Trophoblast cell (in vitro differentiated cells and primary cell): ENCODE results near the gene FAM186B.

Experiments used
- DNase-seq, 2 donors: peaks; one replicate each; pipeline ENCODE4 v3.0.0-alpha.2; 2016
- H2AFZ ChIP-seq: 2 replicates; pipeline ENCODE4 v1.6.1; 2013; ENCODE audit warnings: low read length, moderate library complexity, mild to moderate bottlenecking; ENCODE audit not compliant: insufficient read depth, poor library complexity
- H2AK5ac ChIP-seq: 2 replicates; pipeline ENCODE4 v1.6.1; 2013; ENCODE audit warnings: mild to moderate bottlenecking, low read length
- H2BK120ac ChIP-seq: 2 replicates; pipeline ENCODE4 v1.6.1; 2013; ENCODE audit warnings: low read length, mild to moderate bottlenecking, moderate library complexity; ENCODE audit not compliant: insufficient read depth, poor library complexity
- H2BK12ac ChIP-seq: 2 replicates; pipeline ENCODE4 v1.6.1; 2013; ENCODE audit warnings: mild to moderate bottlenecking, low read length, moderate library complexity
- H2BK5ac ChIP-seq: 2 replicates; pipeline ENCODE4 v1.6.1; 2013; ENCODE audit warnings: low read length, low read depth, moderate library complexity, mild to moderate bottlenecking; ENCODE audit not compliant: poor library complexity
- H3K14ac ChIP-seq: 2 replicates; pipeline ENCODE4 v1.6.1; 2013; ENCODE audit warnings: mild to moderate bottlenecking, low read length
- H3K18ac ChIP-seq: 2 replicates; pipeline ENCODE4 v1.6.1; 2013; ENCODE audit warnings: mild to moderate bottlenecking, low read length
- H3K23ac ChIP-seq: 2 replicates; pipeline ENCODE4 v1.6.1; 2013; ENCODE audit warnings: low read length
- H3K27ac ChIP-seq: 2 replicates; pipeline ENCODE4 v1.5.1; 2013; ENCODE audit warnings: low read depth, mild to moderate bottlenecking, inconsistent platforms, low read length, moderate library complexity
- H3K27me3 ChIP-seq: 2 replicates; pipeline ENCODE4 v1.6.1; 2013; ENCODE audit warnings: inconsistent platforms, mild to moderate bottlenecking, low read length, moderate library complexity; ENCODE audit not compliant: insufficient read depth
- H3K36me3 ChIP-seq, 2 experiments: 1 replicate in 1 of 2; 2 replicates in 1 of 2; pipeline ENCODE4 v1.6.1; 2013; ENCODE audit warnings: low read length in 2 of 2, mild to moderate bottlenecking in 2 of 2, moderate library complexity in 1 of 2; ENCODE audit not compliant: insufficient read depth in 2 of 2, control insufficient read depth in 1 of 2
- H3K4ac ChIP-seq: 2 replicates; pipeline ENCODE4 v1.6.1; 2013; ENCODE audit warnings: low read depth, mild to moderate bottlenecking, low read length, moderate library complexity
- H3K4me1 ChIP-seq, 2 experiments: 1 replicate in 1 of 2; 2 replicates in 1 of 2; pipeline ENCODE4 v1.6.1; 2013; ENCODE audit warnings: low read length in 2 of 2, mild to moderate bottlenecking in 2 of 2, moderate library complexity in 1 of 2; ENCODE audit not compliant: insufficient read depth in 2 of 2, control insufficient read depth in 1 of 2
- H3K4me2 ChIP-seq: 2 replicates; pipeline ENCODE4 v1.6.1; 2013; ENCODE audit warnings: inconsistent platforms, mild to moderate bottlenecking, low read length, moderate library complexity
- H3K4me3 ChIP-seq: 2 replicates; pipeline ENCODE4 v1.5.1; 2013; ENCODE audit warnings: mild to moderate bottlenecking, low read depth, low read length, inconsistent platforms
- H3K79me1 ChIP-seq: one replicate; pipeline ENCODE4 v1.6.1; 2013; ENCODE audit warnings: low read length
- H3K79me2 ChIP-seq: 2 replicates; pipeline ENCODE4 v1.6.1; 2013; ENCODE audit warnings: low read length, mild to moderate bottlenecking; ENCODE audit not compliant: control insufficient read depth, insufficient read depth, poor library complexity
- H3K9ac ChIP-seq: 2 replicates; pipeline ENCODE4 v1.6.1; 2013; ENCODE audit warnings: mild to moderate bottlenecking, low read length
- H3K9me3 ChIP-seq: 2 replicates; pipeline ENCODE4 v1.6.1; 2013; ENCODE audit warnings: low read depth, mild to moderate bottlenecking, control low read depth, inconsistent platforms, low read length; ENCODE audit not compliant: insufficient read depth
- H4K12ac ChIP-seq: 2 replicates; pipeline ENCODE4 v1.6.1; 2013; ENCODE audit warnings: low read depth, mild to moderate bottlenecking, low read length, moderate library complexity
- H4K8ac ChIP-seq: 2 replicates; pipeline ENCODE4 v1.6.1; 2013; ENCODE audit warnings: low read depth, mild to moderate bottlenecking, low read length, moderate library complexity
- H4K91ac ChIP-seq: one replicate; pipeline ENCODE4 v1.6.1; 2013; ENCODE audit warnings: low read depth, mild to moderate bottlenecking, low read length, moderate library complexity
- WGBS: extraction: QIAGEN DNeasy Blood & Tissue Kit; methylation state at CpG from one replicate; pipeline ENCODE4 v1.1.7; 2013; ENCODE audit warnings: missing lambda C conversion rate; ENCODE audit not compliant: insufficient read length, insufficient coverage; ENCODE audit errors: extremely low coverage; 5-methylcytosine and 5-hydroxymethylcytosine counted together

The FAM186B gene

GRCh38 chr12:49567302-49567610, 38.2 kb downstream of the FAM186B start:
- peaks cover 37% of the 10 kb centered on the region in 2 experiments for H3K36me3 ChIP-seq
- H3K4ac ChIP-seq, result peak overlapping the region; percentile 77
- H2BK5ac ChIP-seq, result peak overlapping the region; percentile 89
- DNase-seq, result no peak
- peak overlapping the region; percentile 89 for H4K12ac ChIP-seq
- H3K4me1 ChIP-seq, result peaks cover 2 to 3% of the 10 kb centered on the region in 2 experiments
- H3K9me3 ChIP-seq, result no peaks in the 10 kb centered on the region
- H3K4me3 ChIP-seq, result peak overlapping the region; percentile 89
- peak overlapping the region; percentile 86 for H3K9ac ChIP-seq
- peak overlapping the region; percentile 77 for H2BK120ac ChIP-seq
- peak overlapping the region; percentile 91 for H2AFZ ChIP-seq
- H3K23ac ChIP-seq, result no peak overlapping the region
- H3K18ac ChIP-seq, result peak overlapping the region; percentile 83
- no CpG with 5 or more reads among the region's 11 CpGs for WGBS
- peaks cover 8% of the 10 kb centered on the region for H3K79me2 ChIP-seq
- peak overlapping the region; percentile 73 for H3K4me2 ChIP-seq
- peaks cover 8% of the 10 kb centered on the region for H3K79me1 ChIP-seq
- no peaks in the 10 kb centered on the region for H3K27me3 ChIP-seq
- H2AK5ac ChIP-seq, result peak overlapping the region; percentile 92
- no peak overlapping the region for H2BK12ac ChIP-seq
- no peak overlapping the region for H3K27ac ChIP-seq
- peak overlapping the region; percentile 93 for H3K14ac ChIP-seq
- peak overlapping the region; percentile 93 for H4K91ac ChIP-seq
- H4K8ac ChIP-seq, result peak overlapping the region; percentile 98

GRCh38 chr12:49566361-49566760, 39.1 kb downstream of the FAM186B start:
- Histone ChIP-seq H3K27ac (no peak overlapping the region), H2AFZ (no peak overlapping the region), H2BK5ac (no peak overlapping the region), H3K4me3 (no peak overlapping the region), H4K12ac (peak overlapping the region; percentile 3), H3K18ac (peak overlapping the region; percentile 2), H3K27me3 (no peaks in the 10 kb centered on the region), H3K9ac (no peak overlapping the region), H3K36me3 (peaks cover 38 to 41% of the 10 kb centered on the region in 2 experiments), H2AK5ac (no peak overlapping the region), H3K4me1 (peaks cover 2 to 3% of the 10 kb centered on the region in 2 experiments), H3K14ac (no peak overlapping the region), H3K4ac (no peak overlapping the region), H3K79me1 (peaks cover 8% of the 10 kb centered on the region), H2BK120ac (no peak overlapping the region), H2BK12ac (no peak overlapping the region), H3K79me2 (peaks cover 8% of the 10 kb centered on the region), H3K23ac (no peak overlapping the region), H3K4me2 (no peak overlapping the region), H3K9me3 (no peaks in the 10 kb centered on the region), H4K91ac (no peak overlapping the region), H4K8ac (no peak overlapping the region)
- no peak for DNase-seq
- no CpG with 5 or more reads among the region's 13 CpGs for WGBS

GRCh38 chr12:49565406-49566265, 39.8 kb downstream of the FAM186B start:
- H2BK120ac ChIP-seq, result no peak overlapping the region
- no peaks in the 10 kb centered on the region for H3K9me3 ChIP-seq
- no peak overlapping the region for H3K4ac ChIP-seq
- peaks cover 8% of the 10 kb centered on the region for H3K79me1 ChIP-seq
- peaks cover under 1 to 3% of the 10 kb centered on the region in 2 experiments for H3K4me1 ChIP-seq
- H3K4me2 ChIP-seq, result no peak overlapping the region
- no peak overlapping the region for H3K4me3 ChIP-seq
- no peak overlapping the region for H2AK5ac ChIP-seq
- DNase-seq, result no peak
- H4K8ac ChIP-seq, result no peak overlapping the region
- no peak overlapping the region for H3K27ac ChIP-seq
- H2AFZ ChIP-seq, result no peak overlapping the region
- no peak overlapping the region for H4K91ac ChIP-seq
- H4K12ac ChIP-seq, result no peak overlapping the region
- H3K79me2 ChIP-seq, result peaks cover 8% of the 10 kb centered on the region
- H2BK5ac ChIP-seq, result no peak overlapping the region
- H3K23ac ChIP-seq, result no peak overlapping the region
- H3K9ac ChIP-seq, result no peak overlapping the region
- no CpG with 5 or more reads among the region's 12 CpGs for WGBS
- peak overlapping the region; percentile 9 for H3K18ac ChIP-seq
- no peak overlapping the region for H3K14ac ChIP-seq
- H3K36me3 ChIP-seq, result peaks cover 44 to 45% of the 10 kb centered on the region in 2 experiments
- H2BK12ac ChIP-seq, result no peak overlapping the region
- no peaks in the 10 kb centered on the region for H3K27me3 ChIP-seq

- Histone ChIP-seq H3K27ac (no peak overlapping the region), H3K23ac (no peak overlapping the region), H4K12ac (no peak overlapping the region), H3K36me3 (peaks cover 51 to 53% of the 10 kb centered on the region in 2 experiments), H3K4me3 (no peak overlapping the region), H4K91ac (no peak overlapping the region), H3K79me2 (peaks cover 8% of the 10 kb centered on the region), H3K9ac (no peak overlapping the region), H3K27me3 (no peaks in the 10 kb centered on the region), H2BK5ac (no peak overlapping the region), H3K4ac (no peak overlapping the region), H3K4me1 (peaks cover 0 to 3% of the 10 kb centered on the region in 2 experiments), H2AK5ac (no peak overlapping the region), H3K79me1 (peaks cover 8% of the 10 kb centered on the region), H3K14ac (no peak overlapping the region), H4K8ac (no peak overlapping the region), H3K9me3 (no peaks in the 10 kb centered on the region), H3K4me2 (no peak overlapping the region), H3K18ac (no peak overlapping the region), H2BK120ac (no peak overlapping the region), H2AFZ (no peak overlapping the region), H2BK12ac (no peak overlapping the region)
- WGBS, result no CpG with 5 or more reads among the region's 8 CpGs
- no peak for DNase-seq
These were observed 40.6 kb downstream of the FAM186B start for GRCh38 chr12:49564686-49565405.
